Panc1 (cell line): ENCODE data around the gene WDR7. TPM values are rescaled to one million over a fixed set of nuclear protein-coding genes. Genes with fewer than 3 reads are reported as not detected.

Experiments
- ATAC-seq: fragments of 200-7000 bp; cut with Tn5 transposase; 2 replicates; pipeline ENCODE4 v1.9.1; 2020; ENCODE audit warnings: mild to moderate bottlenecking, moderate library complexity
- BruUV-seq: library from RNA; stranded (reverse); fragments of 400-500 nt; replicated peaks from 2 replicates; lab custom pipeline; 2021; lab: Mats Ljungman, UMichigan
- CTCF ChIA-PET: fragments of 300-600 bp; sonication (Branson Sonifier 250); formaldehyde crosslinking; loops from one replicate; lab custom pipeline; 2022; ENCODE audit warnings: antibody characterized with exemption; lab: Charles Lee
- POLR2A ChIA-PET: fragments of 300-600 bp; sonication (Branson Sonifier 250); formaldehyde crosslinking; loops from one replicate; lab custom pipeline; 2022; ENCODE audit warnings: antibody characterized with exemption; lab: Charles Lee
- DNase-seq: peaks from one replicate; pipeline ENCODE4 v3.0.0-alpha.2; 2010; ENCODE audit warnings: low read depth, low spot score
- H3K27ac ChIP-seq: 2 replicates; pipeline ENCODE4 v1.5.1; 2011; ENCODE audit warnings: mild to moderate bottlenecking, low read length, inconsistent platforms
- H3K27me3 ChIP-seq: fragments of 200-500 bp; sonication (Bioruptor generic); 2 replicates; pipeline ENCODE4 v1.6.0; 2014; ENCODE audit warnings: low read length, inconsistent platforms; ENCODE audit not compliant: control insufficient read depth, insufficient read depth
- H3K36me3 ChIP-seq: fragments of 200-500 bp; sonication (Bioruptor generic); 2 replicates; pipeline ENCODE4 v1.5.1; 2014; ENCODE audit warnings: inconsistent platforms, mild to moderate bottlenecking, low read length, moderate library complexity; ENCODE audit not compliant: control insufficient read depth, insufficient read depth
- H3K4me1 ChIP-seq: 2 replicates; pipeline ENCODE4 v1.5.1; 2011; ENCODE audit warnings: inconsistent platforms, mild to moderate bottlenecking, low read length, moderate library complexity; ENCODE audit not compliant: control insufficient read depth, insufficient read depth
- H3K4me3 ChIP-seq, 2 experiments: 2 replicates each; pipeline ENCODE4 v1.5.1; 2011 to 2012; ENCODE audit warnings: low read depth in 2 of 2, low read length in 2 of 2, mild to moderate bottlenecking in 2 of 2, inconsistent platforms in 1 of 2, moderate library complexity in 1 of 2
- H3K9me3 ChIP-seq: fragments of 200-500 bp; sonication (Bioruptor generic); 2 replicates; pipeline ENCODE4 v1.5.1; 2014; ENCODE audit warnings: low read depth, mild to moderate bottlenecking, inconsistent platforms, low read length, moderate library complexity; ENCODE audit not compliant: control insufficient read depth, insufficient read depth
- CTCF ChIP-seq: fragments of 450-650 bp; IDR thresholded peaks from 2 replicates; pipeline ENCODE4 v1.5.1; 2017; ENCODE audit warnings: mild to moderate bottlenecking
- POLR2AphosphoS5 ChIP-seq: IDR thresholded peaks from 2 replicates; pipeline ENCODE4 v1.6.1; 2012; ENCODE audit warnings: mild to moderate bottlenecking, low read depth, low read length, moderate library complexity
- REST ChIP-seq, 2 experiments: IDR thresholded peaks; 2 replicates each; pipeline ENCODE4 v1.6.1; 2011 to 2012; ENCODE audit warnings: low read depth in 2 of 2, control low read depth in 1 of 2, low read length in 1 of 2, mild to moderate bottlenecking in 1 of 2, moderate library complexity in 1 of 2; ENCODE audit not compliant: insufficient read depth in 1 of 2
- SIN3A ChIP-seq: IDR thresholded peaks from 2 replicates; pipeline ENCODE4 v1.6.1; 2012; ENCODE audit warnings: low read depth, mild to moderate bottlenecking, low read length, moderate library complexity, borderline replicate concordance; ENCODE audit not compliant: insufficient read depth
- TCF7L2 ChIP-seq: IDR thresholded peaks from 2 replicates; pipeline ENCODE4 v1.6.1; 2011; ENCODE audit warnings: mild to moderate bottlenecking, low read depth, low read length, inconsistent platforms
- in situ Hi-C: cut with HindIII; loops from 2 replicates; pipeline ENCODE4 v1.10.0; 2016; ENCODE audit warnings: low sequenced_read_pairs, low pct_unique_long_range_greater_than_20kb
- intact Hi-C: fragments of 100-400 bp; cut with micrococcal nuclease; formaldehyde crosslinking; loops from one replicate; pipeline ENCODE4 v1.10.0; 2022; ENCODE audit not compliant: unreplicated experiment
- total RNA-seq: library from RNA; stranded (reverse); gene quantifications from one replicate; pipeline ENCODE4 v1.2.1, GENCODE V29; 2021; ENCODE audit not compliant: unreplicated experiment

The WDR7 gene
- total RNA-seq, 1 experiment from 2014 or later, result 12.3 TPM

GRCh38 chr18:57048859-57049258 is 397.7 kb downstream of the WDR7 start:
- in situ Hi-C loops, result no loop called here
- no peak for ATAC-seq
- no peaks in the 10 kb centered on the region for H3K27me3 ChIP-seq
- TF ChIP-seq REST (IDR thresholded peaks at IDR 0.05; ENCODE audit: insufficient read depth in 1 of 2, low read depth in 2 of 2, low read length in 1 of 2) (no peak), SIN3A (no peak), POLR2AphosphoS5 (no peak), CTCF (no peak), TCF7L2 (no peak)
- BruUV-seq, result no TSS peak
- no peaks in the 10 kb centered on the region for H3K4me1 ChIP-seq
- H3K36me3 ChIP-seq, result no peaks in the 10 kb centered on the region
- no peak overlapping the region for H3K4me3 ChIP-seq
- ChIA-PET CTCF (no interaction called here), POLR2A (no interaction called here)
- intact Hi-C loops, result no loop called here
- DNase-seq, result no peak
- H3K9me3 ChIP-seq, result no peaks in the 10 kb centered on the region
- no peak overlapping the region for H3K27ac ChIP-seq

- no peak for ATAC-seq
These were observed 399.3 kb downstream of the WDR7 start for GRCh38 chr18:57050310-57050949.

More at GRCh38 chr18:57050310-57050949, 399.3 kb downstream of the WDR7 start:
- intact Hi-C loops, result no loop called here
- H3K9me3 ChIP-seq, result no peaks in the 10 kb centered on the region
- DNase-seq, result no peak
- BruUV-seq, result no TSS peak
- H3K27ac ChIP-seq, result no peak overlapping the region
- CTCF ChIA-PET, result no interaction called here
- in situ Hi-C loops, result no loop called here
- no peaks in the 10 kb centered on the region for H3K36me3 ChIP-seq
- no peak for TF ChIP-seq REST (IDR thresholded peaks at IDR 0.05; ENCODE audit: insufficient read depth in 1 of 2, low read depth in 2 of 2, low read length in 1 of 2)
- TF ChIP-seq SIN3A, result no peak
- H3K4me3 ChIP-seq, result no peak overlapping the region
- POLR2A ChIA-PET, result no interaction called here
- no peaks in the 10 kb centered on the region for H3K27me3 ChIP-seq
- no peaks in the 10 kb centered on the region for H3K4me1 ChIP-seq
